Activated CD8-positive, alpha-beta T cell treated with anti-CD3 and anti-CD28 coated beads, Interleukin-2, amount 10 ng/mL, durations not matched to agents 7 days and 5 days (primary cell): ENCODE measurements around the gene RCAN2. TPM values are rescaled to one million over a fixed set of nuclear protein-coding genes. Genes with fewer than 3 reads are reported as not detected.

Source experiments
- ATAC-seq: fragments of 150-1000 bp; cut with Tn5 transposase; one replicate; pipeline ENCODE4 v1.10.0; 2021; ENCODE audit warnings: moderate library complexity
- CTCF ChIA-PET: fragments of 350-600 bp; sonication (Branson Sonifier 250); formaldehyde crosslinking; loops from one replicate; lab custom pipeline; 2021; ENCODE audit warnings: antibody characterized with exemption; lab: Charles Lee
- POLR2A ChIA-PET: fragments of 350-600 bp; sonication (Branson Sonifier 250); formaldehyde crosslinking; loops from one replicate; lab custom pipeline; 2021; ENCODE audit warnings: antibody characterized with exemption; lab: Charles Lee
- DNase-seq: peaks from one replicate; pipeline ENCODE4 v3.0.0-alpha.2; 2020
- H3K27ac Mint-ChIP-seq: one replicate; pipeline ENCODE4 v1.8.0; 2021; ENCODE audit warnings: mild to moderate bottlenecking, mixed read lengths
- H3K27me3 Mint-ChIP-seq: one replicate; pipeline ENCODE4 v1.8.0; 2021; ENCODE audit warnings: low read depth, mixed read lengths
- H3K36me3 Mint-ChIP-seq: one replicate; pipeline ENCODE4 v1.8.0; 2021; ENCODE audit warnings: low read depth, mixed read lengths
- H3K4me1 Mint-ChIP-seq: one replicate; pipeline ENCODE4 v1.8.0; 2021; ENCODE audit warnings: low read depth, mixed read lengths
- H3K4me3 Mint-ChIP-seq: one replicate; pipeline ENCODE4 v1.8.0; 2021; ENCODE audit warnings: mild to moderate bottlenecking, mixed read lengths
- H3K9me3 Mint-ChIP-seq: one replicate; pipeline ENCODE4 v1.8.0; 2022; ENCODE audit warnings: mixed read lengths; ENCODE audit not compliant: insufficient read depth
- total RNA-seq, 2 experiments: library from RNA; stranded (reverse); gene quantifications; one replicate each; pipeline ENCODE4 v1.2.3, GENCODE V29; 2021

The RCAN2 gene
- total RNA-seq, 2 experiments from 2014 or later, result not detected

GRCh38 chr6:46251583-46252339 lies 239.5 kb downstream of the RCAN2 start:
- ATAC-seq (no peak), DNase-seq (no peak)
- H3K4me3 Mint-ChIP-seq, result no peak overlapping the region
- no peaks in the 10 kb centered on the region for H3K4me1 Mint-ChIP-seq
- ChIA-PET CTCF (no interaction called here), POLR2A (no interaction called here)
- H3K27ac Mint-ChIP-seq, result no peak overlapping the region
- H3K9me3 Mint-ChIP-seq, result no peaks in the 10 kb centered on the region
- H3K36me3 Mint-ChIP-seq, result no peaks in the 10 kb centered on the region
- H3K27me3 Mint-ChIP-seq, result peaks cover 2% of the 10 kb centered on the region

- CTCF ChIA-PET, result interaction anchor here (0.9 kb wide), 1 partner anchor 14 kb away, joined by 3 read pairs; no protein-coding TSS in a partner anchor
- no peak for ATAC-seq
- Mint-ChIP-seq H3K36me3 (no peaks in the 10 kb centered on the region), H3K4me3 (no peak overlapping the region), H3K27ac (no peak overlapping the region), H3K9me3 (no peaks in the 10 kb centered on the region), H3K4me1 (peaks cover 2% of the 10 kb centered on the region), H3K27me3 (peaks cover 4% of the 10 kb centered on the region)
- POLR2A ChIA-PET, result no interaction called here
- no peak for DNase-seq
These were observed 243.1 kb downstream of the RCAN2 start for GRCh38 chr6:46248143-46248542.

- no peak overlapping the region for H3K4me3 Mint-ChIP-seq
- ChIA-PET POLR2A (no interaction called here), CTCF (no interaction called here)
- ATAC-seq (no peak), DNase-seq (no peak)
- H3K9me3 Mint-ChIP-seq, result no peaks in the 10 kb centered on the region
- H3K4me1 Mint-ChIP-seq, result peaks cover 2% of the 10 kb centered on the region
- H3K27ac Mint-ChIP-seq, result no peak overlapping the region
- peaks cover 6% of the 10 kb centered on the region for H3K27me3 Mint-ChIP-seq
- H3K36me3 Mint-ChIP-seq, result no peaks in the 10 kb centered on the region
These were observed 244.5 kb downstream of the RCAN2 start for GRCh38 chr6:46246727-46247126.

GRCh38 chr6:46246081-46246480 lies 245.2 kb downstream of the RCAN2 start:
- CTCF ChIA-PET, result interaction anchor here (1.3 kb wide), 1 partner anchor 25 kb away, joined by 3 read pairs; no protein-coding TSS in a partner anchor
- peaks cover 2% of the 10 kb centered on the region for H3K4me1 Mint-ChIP-seq
- DNase-seq, result no peak
- ATAC-seq, result no peak
- POLR2A ChIA-PET, result no interaction called here
- no peak overlapping the region for H3K27ac Mint-ChIP-seq
- no peak overlapping the region for H3K4me3 Mint-ChIP-seq
- H3K36me3 Mint-ChIP-seq, result no peaks in the 10 kb centered on the region
- no peaks in the 10 kb centered on the region for H3K9me3 Mint-ChIP-seq
- peaks cover 9% of the 10 kb centered on the region for H3K27me3 Mint-ChIP-seq

GRCh38 chr6:46244670-46245069 lies 246.6 kb downstream of the RCAN2 start:
- Mint-ChIP-seq H3K9me3 (no peaks in the 10 kb centered on the region), H3K27me3 (peaks cover 9% of the 10 kb centered on the region), H3K27ac (no peak overlapping the region), H3K4me3 (no peak overlapping the region), H3K36me3 (no peaks in the 10 kb centered on the region), H3K4me1 (peaks cover 2% of the 10 kb centered on the region)
- CTCF ChIA-PET, result no interaction called here
- ATAC-seq (no peak), DNase-seq (no peak)
- POLR2A ChIA-PET, result no interaction called here

- Mint-ChIP-seq H3K4me3 (no peak overlapping the region), H3K9me3 (no peaks in the 10 kb centered on the region)
These were observed 247.5 kb downstream of the RCAN2 start for GRCh38 chr6:46243754-46244153.

GRCh38 chr6:46242921-46243320 lies 248.3 kb downstream of the RCAN2 start:
- ATAC-seq, result no peak
- Mint-ChIP-seq H3K4me1 (peaks cover 2% of the 10 kb centered on the region), H3K27ac (no peak overlapping the region), H3K4me3 (no peak overlapping the region), H3K36me3 (no peaks in the 10 kb centered on the region), H3K27me3 (peaks cover 6% of the 10 kb centered on the region), H3K9me3 (no peaks in the 10 kb centered on the region)
- ChIA-PET CTCF (no interaction called here), POLR2A (no interaction called here)
- DNase-seq, result no peak

More at GRCh38 chr6:46243754-46244153, 247.5 kb downstream of the RCAN2 start:
- H3K4me1 Mint-ChIP-seq, result peaks cover 2% of the 10 kb centered on the region
- H3K27ac Mint-ChIP-seq, result no peak overlapping the region
- ATAC-seq (no peak), DNase-seq (no peak)
- H3K36me3 Mint-ChIP-seq, result no peaks in the 10 kb centered on the region
- ChIA-PET CTCF (no interaction called here), POLR2A (no interaction called here)
- peaks cover 6% of the 10 kb centered on the region for H3K27me3 Mint-ChIP-seq

GRCh38 chr6:46240866-46241565 lies 250.2 kb downstream of the RCAN2 start:
- H3K4me1 Mint-ChIP-seq, result peaks cover 2% of the 10 kb centered on the region
- no peaks in the 10 kb centered on the region for H3K36me3 Mint-ChIP-seq
- H3K27ac Mint-ChIP-seq, result no peak overlapping the region
- no peak overlapping the region for H3K4me3 Mint-ChIP-seq
- peaks cover 7% of the 10 kb centered on the region for H3K27me3 Mint-ChIP-seq
- CTCF ChIA-PET, result no interaction called here
- DNase-seq, result no peak
- POLR2A ChIA-PET, result no interaction called here
- no peak for ATAC-seq
- H3K9me3 Mint-ChIP-seq, result no peaks in the 10 kb centered on the region

GRCh38 chr6:46236752-46237151 lies 254.5 kb downstream of the RCAN2 start:
- Mint-ChIP-seq H3K9me3 (no peaks in the 10 kb centered on the region), H3K4me3 (no peak overlapping the region), H3K27ac (no peak overlapping the region), H3K4me1 (no peaks in the 10 kb centered on the region), H3K36me3 (no peaks in the 10 kb centered on the region), H3K27me3 (peaks cover 11% of the 10 kb centered on the region)
- DNase-seq, result no peak
- POLR2A ChIA-PET, result no interaction called here
- CTCF ChIA-PET, result no interaction called here
- no peak for ATAC-seq

- H3K9me3 Mint-ChIP-seq, result no peaks in the 10 kb centered on the region
- no peak for ATAC-seq
- ChIA-PET CTCF (no interaction called here), POLR2A (no interaction called here)
- DNase-seq, result no peak
- H3K36me3 Mint-ChIP-seq, result peaks cover 2% of the 10 kb centered on the region
- peaks cover 9% of the 10 kb centered on the region for H3K27me3 Mint-ChIP-seq
- no peaks in the 10 kb centered on the region for H3K4me1 Mint-ChIP-seq
- H3K27ac Mint-ChIP-seq, result no peak overlapping the region
- no peak overlapping the region for H3K4me3 Mint-ChIP-seq
These were observed 256.0 kb downstream of the RCAN2 start for GRCh38 chr6:46235242-46235641.

GRCh38 chr6:46234700-46235099 lies 256.5 kb downstream of the RCAN2 start:
- H3K9me3 Mint-ChIP-seq, result no peaks in the 10 kb centered on the region
- peaks cover 9% of the 10 kb centered on the region for H3K27me3 Mint-ChIP-seq
- DNase-seq, result no peak
- no peak overlapping the region for H3K4me3 Mint-ChIP-seq
- CTCF ChIA-PET, result no interaction called here
- no peak for ATAC-seq
- no peak overlapping the region for H3K27ac Mint-ChIP-seq
- POLR2A ChIA-PET, result no interaction called here
- peaks cover 2% of the 10 kb centered on the region for H3K36me3 Mint-ChIP-seq
- no peaks in the 10 kb centered on the region for H3K4me1 Mint-ChIP-seq

GRCh38 chr6:46234156-46234556 lies 257.1 kb downstream of the RCAN2 start:
- no peaks in the 10 kb centered on the region for H3K9me3 Mint-ChIP-seq
- no peak overlapping the region for H3K27ac Mint-ChIP-seq
- CTCF ChIA-PET, result interaction anchor here (0.9 kb wide), 1 partner anchor 14 kb away, joined by 3 read pairs; no protein-coding TSS in a partner anchor
- no peak for ATAC-seq
- no peaks in the 10 kb centered on the region for H3K4me1 Mint-ChIP-seq
- H3K4me3 Mint-ChIP-seq, result no peak overlapping the region
- no peak for DNase-seq
- H3K27me3 Mint-ChIP-seq, result peaks cover 9% of the 10 kb centered on the region
- peaks cover 2% of the 10 kb centered on the region for H3K36me3 Mint-ChIP-seq
- POLR2A ChIA-PET, result no interaction called here
